GM12878 (cell line): ENCODE results near the gene CSN1S1. TPM values are rescaled to one million over a fixed set of nuclear protein-coding genes. Genes with fewer than 3 reads are reported as not detected.

Experiments
- ATF7 ChIP-seq: fragments of 450-650 bp; IDR thresholded peaks from 2 replicates; pipeline ENCODE4 v1.6.1; 2016; ENCODE audit warnings: low read depth, mild to moderate bottlenecking
- BCL3 ChIP-seq: IDR thresholded peaks from 2 replicates; pipeline ENCODE4 v1.6.1; 2011; ENCODE audit warnings: borderline replicate concordance, low read depth, mild to moderate bottlenecking, moderate library complexity, low read length; ENCODE audit not compliant: insufficient read depth, poor library complexity, severe bottlenecking
- BRCA1 ChIP-seq: IDR thresholded peaks from 2 replicates; pipeline ENCODE4 v1.6.1; 2011; ENCODE audit warnings: low read depth, low read length, improper control_type of control experiment
- E4F1 ChIP-seq: fragments of 450-650 bp; IDR thresholded peaks from 2 replicates; pipeline ENCODE4 v1.6.1; 2018; ENCODE audit warnings: borderline replicate concordance, mild to moderate bottlenecking; ENCODE audit not compliant: partially characterized antibody
- EP300 ChIP-seq, 2 experiments: fragments of 150-350 bp in 1 of 2; IDR thresholded peaks; 2 replicates each; pipeline ENCODE4 v1.6.1; 2011 to 2012; ENCODE audit warnings: low read depth in 2 of 2, low read length in 2 of 2, borderline replicate concordance in 1 of 2, improper control_type of control experiment in 1 of 2, inconsistent platforms in 1 of 2; ENCODE audit not compliant: control insufficient read depth in 1 of 2
- FOS ChIP-seq: IDR thresholded peaks from 3 replicates; pipeline ENCODE4 v1.6.1; 2011; ENCODE audit warnings: borderline replicate concordance; ENCODE audit not compliant: insufficient read length; ENCODE audit errors: extremely low read depth
- HDAC2 ChIP-seq: fragments of 200-600 bp; sonication (generic); IDR thresholded peaks from 2 replicates; pipeline ENCODE4 v1.6.1; 2017
- HDAC6 ChIP-seq: fragments of 200-600 bp; sonication (generic); IDR thresholded peaks from one replicate; pipeline ENCODE4 v1.8.0; 2017; ENCODE audit warnings: antibody characterized with exemption; ENCODE audit not compliant: unreplicated experiment
- IRF5 ChIP-seq: fragments of 450-650 bp; IDR thresholded peaks from 2 replicates; pipeline ENCODE4 v1.6.1; 2017; ENCODE audit warnings: borderline replicate concordance
- JUNB ChIP-seq: IDR thresholded peaks from 2 replicates; pipeline ENCODE4 v1.6.1; 2016; ENCODE audit warnings: antibody characterized with exemption, mild to moderate bottlenecking
- MTA3 ChIP-seq: IDR thresholded peaks from 2 replicates; pipeline ENCODE4 v1.6.1; 2012; ENCODE audit warnings: low read length, inconsistent platforms, borderline replicate concordance
- NR2C1 ChIP-seq: fragments of 450-650 bp; IDR thresholded peaks from 2 replicates; pipeline ENCODE4 v1.6.1; 2017; ENCODE audit warnings: antibody characterized with exemption, mild to moderate bottlenecking, moderate library complexity
- PML ChIP-seq: IDR thresholded peaks from 2 replicates; pipeline ENCODE4 v1.6.1; 2012; ENCODE audit warnings: low read length, inconsistent platforms
- SMAD1 ChIP-seq: fragments of 450-650 bp; IDR thresholded peaks from 2 replicates; pipeline ENCODE4 v1.6.1; 2018; ENCODE audit warnings: mild to moderate bottlenecking, low read depth; ENCODE audit not compliant: partially characterized antibody
- SP1 ChIP-seq: IDR thresholded peaks from one replicate; pipeline ENCODE4 v1.6.1; 2011; ENCODE audit warnings: low read depth, low read length
- SREBF2 ChIP-seq: IDR thresholded peaks from 2 replicates; pipeline ENCODE4 v1.6.1; 2012; ENCODE audit warnings: mild to moderate bottlenecking, low read length
- ZBTB11 ChIP-seq: fragments of 450-650 bp; formaldehyde crosslinking; IDR thresholded peaks from 2 replicates; pipeline ENCODE4 v1.5.0; 2022; ENCODE audit warnings: mild to moderate bottlenecking, missing genetic modification characterization
- ZBTB4 ChIP-seq: fragments of 450-650 bp; formaldehyde crosslinking; IDR thresholded peaks from 2 replicates; pipeline ENCODE4 v1.4.0; 2022; ENCODE audit warnings: mild to moderate bottlenecking, moderate library complexity
- polyA plus RNA-seq, 11 experiments: library from polyadenylated mRNA; depleted of rRNA in 4 of 11; unstranded in 6 of 11; stranded (reverse) in 5 of 11; fragments of >200 nt; fragmentation: Nextera tagmentation in 4 of 11; fragmentation: Illumina TruSeq in 1 of 11; extraction: Ambion mirVana in 4 of 11; extraction: Trizol in 1 of 11; gene quantifications; 1 replicate in 1 of 11; 2 replicates in 10 of 11; pipeline versions ENCODE4 v1.2.1 to v1.2.3, GENCODE V29; 2011 to 2016; ENCODE audit warnings: inconsistent platforms in 2 of 11, missing spikeins in 2 of 11, low read depth in 1 of 11
- total RNA-seq, 4 experiments: library from RNA; depleted of rRNA in 3 of 4; stranded (reverse); fragments of >200 nt in 3 of 4; fragmentation: Illumina TruSeq in 1 of 4; extraction: Trizol in 1 of 4; gene quantifications; 2 replicates each; pipeline versions ENCODE4 v1.2.1 to v1.2.3, GENCODE V29; 2013 to 2021

Gene CSN1S1
- total and polyA plus RNA-seq, 10 of the 15 experiments (the other 5 are each of a cell fraction or from before 2014, with no cell fraction given) = not detected

GRCh38 chr4:69910016-69910782 lies 20.7 kb upstream of the CSN1S1 start (continued):
- no peak for TF ChIP-seq BCL3
- TF ChIP-seq MTA3 = no peak
- no peak for TF ChIP-seq IRF5
- TF ChIP-seq FOS = no peak
- TF ChIP-seq SREBF2 = no peak
- TF ChIP-seq ATF7 = no peak
- TF ChIP-seq HDAC6 = no peak
- TF ChIP-seq E4F1 = no peak
- TF ChIP-seq HDAC2 = no peak
- TF ChIP-seq SMAD1 = no peak
- TF ChIP-seq SP1 = no peak
- TF ChIP-seq PML = no peak
- no peak for TF ChIP-seq ZBTB4 (CRISPR knock-in tag)
- TF ChIP-seq BRCA1 = no peak
- peak in 1 of 2 experiments; percentile 58; a peak in 1 of 4 replicates for TF ChIP-seq EP300 (IDR thresholded peaks at IDR 0.05; ENCODE audit: borderline replicate concordance in 1 of 2, control insufficient read depth in 1 of 2, low read depth in 2 of 2, low read length in 2 of 2)
- no peak for TF ChIP-seq ZBTB11 (CRISPR knock-in tag)
- no peak for TF ChIP-seq NR2C1
- TF ChIP-seq JUNB = peak; percentile 87
